Ishikawa (cell line): ENCODE results near the gene SEPTIN1.

ENCODE experiments used
- EGR1 ChIP-seq: IDR thresholded peaks from 2 replicates; pipeline ENCODE4 v1.6.1; 2012
- FOXM1 ChIP-seq: IDR thresholded peaks from 2 replicates; pipeline ENCODE4 v1.6.1; 2012; ENCODE audit warnings: low read depth, borderline replicate concordance
- NFIC ChIP-seq: IDR thresholded peaks from 2 replicates; pipeline ENCODE4 v1.6.1; 2012
- RAD21 ChIP-seq: IDR thresholded peaks from 2 replicates; pipeline ENCODE4 v1.6.1; 2012; ENCODE audit warnings: low read depth
- REST ChIP-seq: IDR thresholded peaks from 2 replicates; pipeline ENCODE4 v1.6.1; 2012; ENCODE audit warnings: low read depth, mild to moderate bottlenecking
- TAF1 ChIP-seq: IDR thresholded peaks from 2 replicates; pipeline ENCODE4 v1.6.1; 2012; ENCODE audit warnings: low read depth, mild to moderate bottlenecking
- TCF12 ChIP-seq: IDR thresholded peaks from 2 replicates; pipeline ENCODE4 v1.6.1; 2012; ENCODE audit warnings: low read depth
- TEAD4 ChIP-seq: IDR thresholded peaks from 2 replicates; pipeline ENCODE4 v1.6.1; 2012
- USF1 ChIP-seq: IDR thresholded peaks from 2 replicates; pipeline ENCODE4 v1.6.1; 2012
- YY1 ChIP-seq: IDR thresholded peaks from 2 replicates; pipeline ENCODE4 v1.6.1; 2012; ENCODE audit warnings: low read depth
- ZBTB7A ChIP-seq: IDR thresholded peaks from 2 replicates; pipeline ENCODE4 v1.6.1; 2012; ENCODE audit warnings: low read depth

- TF ChIP-seq TCF12 (no peak), USF1 (no peak), TAF1 (no peak; the same call in 1 of the 2 replicates), RAD21 (no peak), ZBTB7A (no peak), NFIC (no peak), TEAD4 (no peak), REST (no peak), EGR1 (no peak), FOXM1 (no peak), YY1 (no peak)
These were observed 34.5 kb upstream of the SEPTIN1 start for GRCh38 chr16:30416624-30417528.
